ENCODE measurements around the gene TUSC2. TPM values are rescaled to one million over a fixed set of nuclear protein-coding genes. Genes with fewer than 3 reads are reported as not detected.

Gene TUSC2
- total and polyA plus RNA-seq, 12 donors = 23.7 to 59.1 (median 27.0) TPM

DNA sequence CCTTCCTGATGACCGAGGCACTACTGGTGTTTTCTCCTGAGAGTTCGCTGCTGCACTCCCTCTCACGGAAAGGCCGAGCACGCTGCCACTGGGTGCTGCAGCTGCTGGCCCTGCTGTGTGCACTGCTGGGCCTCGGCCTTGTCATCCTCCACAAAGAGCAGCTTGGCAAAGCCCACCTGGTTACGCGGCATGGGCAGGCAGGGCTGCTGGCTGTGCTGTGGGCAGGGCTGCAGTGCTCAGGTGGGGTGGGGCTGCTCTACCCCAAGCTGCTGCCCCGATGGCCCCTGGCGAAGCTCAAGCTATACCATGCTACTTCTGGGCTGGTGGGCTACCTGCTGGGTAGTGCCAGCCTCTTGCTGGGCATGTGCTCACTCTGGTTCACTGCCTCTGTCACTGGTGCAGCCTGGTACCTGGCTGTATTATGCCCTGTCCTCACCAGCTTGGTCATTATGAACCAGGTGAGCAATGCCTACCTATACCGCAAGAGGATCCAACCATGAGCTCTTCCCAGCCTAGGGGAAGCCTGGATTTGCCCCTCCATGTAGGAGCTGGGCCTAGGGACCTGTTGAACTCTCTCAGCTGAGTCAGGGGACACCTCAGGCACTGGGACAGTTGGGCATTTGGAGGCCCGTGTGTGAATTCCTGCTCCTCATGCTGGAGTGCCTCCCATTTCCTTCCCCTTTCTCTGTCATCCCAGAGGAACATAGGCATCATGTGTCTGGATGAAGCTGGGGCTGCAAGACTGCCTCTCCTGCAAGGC is 25.4 kb upstream of the TUSC2 start:
- peaks cover 0 to 69% (median 23%) of the 10 kb centered on the region in 9 donors for H3K36me3 ChIP-seq
- intact Hi-C loops (cut with DNase I) = loop anchor here in 2 of 10 donors (5.0 kb wide), 2 partner anchors 189 to 259 kb away; partner anchors contain the start of gene CISH (in 1 of the 2)

GRCh38 chr3:50352781-50353180 is 24.8 kb upstream of the TUSC2 start:
- Histone ChIP-seq H3K4me3 (no peak overlapping the region), H3K36me3 (peaks cover 0 to 73% (median 23%) of the 10 kb centered on the region in 9 donors), H3K27me3 (no peaks in the 10 kb centered on the region), H3K4me1 (peaks cover 33 to 70% (median 58%) of the 10 kb centered on the region in 9 donors), H3K27ac (no peak overlapping the region), H3K9me3 (no peaks in the 10 kb centered on the region)
- TF ChIP-seq CTCF (IDR thresholded peaks at IDR 0.05) = no peak
- ATAC-seq (no peak), DNase-seq (no peak)
- WGBS, 2 donors = 44 to 49% methylated on average over 2 of the region's 2 CpGs
- intact Hi-C loops (cut with DNase I) = loop anchor here in 2 of 10 donors (5.0 kb wide), 2 partner anchors 190 to 260 kb away; partner anchors contain the start of gene CISH (in 1 of the 2)

More for the DNA sequence above, 25.4 kb upstream of the TUSC2 start:
- Histone ChIP-seq H3K4me3 (no peak overlapping the region), H3K27me3 (no peaks in the 10 kb centered on the region), H3K27ac (no peak overlapping the region), H3K9me3 (no peaks in the 10 kb centered on the region), H3K4me1 (peaks cover 40 to 77% (median 64%) of the 10 kb centered on the region in 9 donors)
- no peak for ATAC-seq
- 82 to 86% methylated on average over 12 of the region's 12 CpGs for WGBS, 2 donors
- no peak for DNase-seq
- no peak for TF ChIP-seq CTCF (IDR thresholded peaks at IDR 0.05)

DNA sequence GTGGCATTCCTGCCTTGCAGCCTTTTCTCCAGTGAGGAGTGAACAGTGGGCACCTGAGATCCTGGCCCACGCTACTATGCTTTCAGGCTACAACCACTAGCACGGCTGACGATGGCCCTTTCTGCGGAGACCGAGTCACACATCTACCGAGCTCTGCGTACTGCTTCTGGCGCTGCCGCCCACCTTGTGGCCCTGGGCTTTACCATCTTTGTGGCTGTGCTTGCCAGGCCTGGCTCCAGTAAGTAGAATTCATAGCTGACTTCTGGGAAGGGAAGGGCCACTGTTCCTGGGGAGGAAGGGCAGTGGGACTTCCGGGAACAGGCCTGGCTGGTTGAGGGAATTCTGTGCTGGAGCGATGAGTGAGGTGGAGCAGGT is 23.3 kb upstream of the TUSC2 start:
- ATAC-seq = no peak
- DNase-seq = no peak
- TF ChIP-seq CTCF (IDR thresholded peaks at IDR 0.05) = no peak
- H3K9me3 ChIP-seq = no peaks in the 10 kb centered on the region
- H3K36me3 ChIP-seq = peaks cover 0 to 66% (median 23%) of the 10 kb centered on the region in 9 donors
- H3K27ac ChIP-seq = peak overlapping the region in 9 of 10 donors; percentile 89 to 97 (median 93)
- 52 to 55% methylated on average over 11 of the region's 11 CpGs for WGBS, 2 donors
- H3K4me3 ChIP-seq = peak overlapping the region; percentile 42 to 89 (median 72)
- intact Hi-C loops (cut with DNase I) = loop anchor here in 2 of 10 donors (5.0 kb wide), 2 partner anchors 191 to 261 kb away; partner anchors contain the start of gene CISH (in 1 of the 2)
- H3K4me1 ChIP-seq = peaks cover 19 to 65% (median 43%) of the 10 kb centered on the region in 9 donors
- H3K27me3 ChIP-seq = no peaks in the 10 kb centered on the region

DNA sequence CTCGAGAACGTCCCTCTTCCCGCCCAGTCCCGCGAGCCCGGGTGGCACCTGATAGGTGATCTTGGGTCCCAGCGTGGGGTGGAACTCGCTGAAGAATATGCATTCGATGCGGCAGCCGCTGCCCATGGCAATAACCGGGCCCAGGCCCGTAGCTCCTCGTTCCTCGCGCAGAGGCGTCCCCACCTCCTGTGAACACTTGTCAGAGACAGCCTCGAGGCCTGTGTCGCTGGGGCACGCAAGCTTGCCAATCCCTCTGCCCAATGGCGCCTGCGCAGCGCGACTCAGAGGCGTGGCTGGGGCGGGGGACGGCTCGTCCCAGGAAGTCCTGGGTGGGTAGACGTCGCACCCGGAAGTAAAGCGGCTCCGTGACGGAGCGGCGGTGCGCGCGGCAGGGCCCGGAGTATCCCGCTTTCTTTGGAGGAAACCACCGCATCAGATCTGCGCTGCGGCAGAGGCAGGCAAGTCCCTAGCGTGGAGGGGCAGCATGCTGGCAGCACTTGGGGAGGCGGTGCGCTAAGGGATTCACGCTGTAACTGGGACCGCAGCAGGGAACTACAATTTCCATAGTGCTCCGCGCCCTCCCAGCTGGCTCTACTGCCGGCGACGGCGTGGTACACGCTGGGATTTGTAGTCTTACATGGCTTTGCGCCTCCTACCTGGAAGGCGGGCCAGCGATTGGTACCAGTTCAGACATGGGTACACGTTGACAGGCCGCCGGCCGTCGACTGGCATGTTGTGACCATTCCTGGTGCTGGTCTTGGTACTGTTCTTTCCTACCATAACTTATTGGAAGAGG is 22.7 kb upstream of the TUSC2 start, which contains the start of the genes CYB561D2 and NPRL2:
CYB561D2 (plus strand) TSS at position 336 of the 796 bp plus-strand sequence. CDS start 572 bp downstream, outside the sequence.
NPRL2 (minus strand) TSS at position 249 of the 796 bp plus-strand sequence; CDS start at position 126, 123 bp downstream.
- Histone ChIP-seq H3K27me3 (no peaks in the 10 kb centered on the region), H3K9me3 (no peaks in the 10 kb centered on the region), H3K27ac (peak within 1 kb of the TSS; percentile 84 to 97 (median 92)), H3K4me1 (peaks cover 21 to 63% (median 42%) of the 10 kb centered on the region in 9 donors), H3K4me3 (peak within 1 kb of the TSS; percentile 42 to 89 (median 72)), H3K36me3 (peaks cover 0 to 60% (median 23%) of the 10 kb centered on the region in 9 donors)
- no peak for TF ChIP-seq CTCF (IDR thresholded peaks at IDR 0.05)
- 0% methylated on average over 64 of the region's 64 CpGs for WGBS, 2 donors
- ATAC-seq (peak; percentile 94 to 97 (median 96)), DNase-seq (peak; percentile 96 to 98)
- intact Hi-C loops (cut with DNase I) = loop anchor here in 2 of 10 donors (5.0 kb wide), 2 partner anchors 192 to 262 kb away; partner anchors contain the start of gene CISH (in 1 of the 2)
